Fibroblast of skin of right quadriceps (primary cell): ENCODE measurements around the gene MRPL16.
"Not testable (repeated sequence)": the region's sequence is repeated elsewhere in the genome, so short reads cannot be mapped to it uniquely, and the experiment has no call there.

Experiments used
- DNase-seq: peaks from one replicate; pipeline ENCODE4 v3.0.0-alpha.2; 2013

MRPL16 gene

GRCh38 chr11:59810911-59811259 lies 307 bp upstream of the MRPL16 start:
- DNase-seq, result no peak

- no peak for DNase-seq
Observed at GRCh38 chr11:59807047-59807610, 3.4 kb downstream of the MRPL16 start.

GRCh38 chr11:59804061-59804460 lies 6.5 kb downstream of the MRPL16 start:
- no peak for DNase-seq

- peak; percentile 39 for DNase-seq
Observed at GRCh38 chr11:59802639-59803176, 7.9 kb downstream of the MRPL16 start.

- DNase-seq, result no peak
Observed at GRCh38 chr11:59801981-59802638, 8.5 kb downstream of the MRPL16 start.

DNA sequence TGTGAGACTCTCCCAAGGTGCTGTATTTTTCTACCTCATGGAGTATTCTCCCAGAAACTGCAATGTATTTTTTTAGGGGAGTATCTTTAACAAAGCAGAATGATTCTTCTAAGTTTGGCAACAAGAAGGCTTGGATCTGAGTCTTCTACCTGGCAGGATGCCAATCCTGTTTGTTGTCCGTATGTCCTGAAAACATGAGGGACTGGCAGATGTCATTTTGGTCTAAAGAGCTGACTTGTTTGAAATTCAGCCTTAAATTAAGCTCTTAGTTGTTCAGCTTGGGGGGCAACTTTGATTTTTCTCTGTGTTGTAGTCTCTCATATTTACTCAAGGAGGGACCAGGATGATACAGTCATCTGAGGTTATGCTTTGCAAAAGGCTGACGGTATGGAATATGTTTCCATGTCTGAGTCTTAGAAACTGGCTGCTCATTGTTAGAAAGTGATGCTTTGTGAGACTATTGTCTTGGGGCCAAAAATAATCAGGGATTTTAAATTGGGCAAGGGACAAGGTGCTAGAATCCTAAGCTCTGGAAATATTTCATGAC lies 9.3 kb downstream of the MRPL16 start:
- no peak for DNase-seq

DNA sequence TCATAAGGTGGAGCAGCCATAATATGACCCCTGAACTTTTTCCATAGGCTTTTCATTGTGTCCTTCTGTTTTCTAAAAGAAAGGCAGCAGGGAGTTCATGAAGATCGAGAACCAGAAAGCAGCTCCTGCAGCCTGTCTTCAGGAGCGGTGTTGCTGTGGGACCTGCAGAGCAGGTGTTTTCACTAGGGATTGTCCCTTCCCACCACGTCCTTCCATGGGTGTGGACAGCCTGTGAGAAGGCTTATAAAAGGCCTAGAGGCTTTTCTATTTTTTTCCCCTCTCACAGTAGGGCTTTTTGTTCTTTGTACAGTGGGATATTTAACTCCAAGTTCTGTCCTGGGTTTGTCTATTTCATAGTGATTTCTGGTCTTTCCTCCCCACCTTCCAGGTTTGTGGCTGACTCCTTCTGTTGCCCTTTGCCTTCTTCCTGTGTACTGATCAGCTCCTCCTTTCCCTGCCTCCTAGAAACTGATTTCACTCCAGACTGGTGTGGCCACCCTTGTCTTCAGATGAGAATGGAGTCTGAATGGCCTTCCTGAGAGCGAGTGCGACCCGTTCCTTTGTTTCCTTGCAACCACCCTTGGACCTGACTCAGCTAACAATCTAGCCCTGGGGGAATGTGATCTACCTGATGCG lies 10.1 kb downstream of the MRPL16 start:
- no peak for DNase-seq

- no peak for DNase-seq
Observed at GRCh38 chr11:59794417-59794816, 16.2 kb downstream of the MRPL16 start.

GRCh38 chr11:59792507-59792906 lies 18.1 kb downstream of the MRPL16 start:
- DNase-seq, result no peak

DNA sequence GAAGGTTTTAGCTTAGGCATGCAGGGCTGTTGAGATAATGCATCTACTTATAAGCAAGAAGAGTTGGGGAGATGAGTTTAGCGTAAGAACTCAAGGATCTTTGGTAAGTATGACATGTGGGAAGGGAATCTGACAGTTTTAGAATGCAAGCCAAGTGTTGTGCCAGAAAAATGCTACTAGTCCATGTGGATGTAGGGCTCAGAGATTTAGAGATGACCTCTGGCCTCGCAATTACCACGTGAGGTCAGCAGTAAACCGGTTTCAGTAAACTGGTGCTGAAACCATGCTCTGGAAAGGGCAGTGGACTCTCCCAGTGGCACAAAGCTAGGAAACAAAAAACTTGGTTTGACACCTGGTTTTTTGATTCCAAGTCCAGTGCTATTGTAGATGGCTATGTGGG lies 18.9 kb downstream of the MRPL16 start:
- DNase-seq, result no peak

DNA sequence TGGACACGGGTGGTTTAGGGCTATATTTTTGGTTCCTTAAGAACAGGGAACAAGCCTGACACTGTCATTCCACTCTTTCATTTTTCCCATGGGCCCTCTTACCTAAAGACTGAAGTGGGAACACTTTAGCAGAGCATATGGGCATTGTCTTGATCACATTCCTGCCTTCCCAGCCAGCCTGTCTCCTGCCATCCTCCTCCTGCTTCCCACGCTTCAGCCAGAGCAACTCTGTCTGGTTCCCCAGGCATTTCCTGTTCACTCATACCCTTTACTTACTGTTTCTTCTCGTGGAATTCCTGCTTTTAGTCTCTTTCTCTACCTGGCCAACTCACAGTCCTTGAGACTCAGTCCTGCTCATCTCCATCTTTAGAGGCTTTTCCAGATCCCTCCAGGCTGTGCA lies 22.8 kb downstream of the MRPL16 start:
- DNase-seq, result peak; percentile 54

DNA sequence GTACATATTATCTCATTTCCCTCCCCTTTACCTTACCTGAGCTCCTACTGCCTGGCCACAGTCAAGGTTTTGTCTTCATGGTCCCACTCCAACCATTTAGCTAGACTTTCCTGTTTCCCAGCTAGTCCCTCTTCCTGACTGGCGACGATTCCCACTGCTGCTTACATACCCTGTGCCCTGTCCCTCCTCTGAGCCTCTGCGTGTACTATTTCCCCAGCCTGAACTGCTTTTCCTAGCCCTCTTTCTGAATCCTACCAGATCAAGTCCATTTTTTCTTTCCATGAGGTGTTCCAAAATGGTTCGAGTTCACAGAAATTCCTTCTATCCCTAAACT lies 23.4 kb downstream of the MRPL16 start:
- DNase-seq, result no peak

DNA sequence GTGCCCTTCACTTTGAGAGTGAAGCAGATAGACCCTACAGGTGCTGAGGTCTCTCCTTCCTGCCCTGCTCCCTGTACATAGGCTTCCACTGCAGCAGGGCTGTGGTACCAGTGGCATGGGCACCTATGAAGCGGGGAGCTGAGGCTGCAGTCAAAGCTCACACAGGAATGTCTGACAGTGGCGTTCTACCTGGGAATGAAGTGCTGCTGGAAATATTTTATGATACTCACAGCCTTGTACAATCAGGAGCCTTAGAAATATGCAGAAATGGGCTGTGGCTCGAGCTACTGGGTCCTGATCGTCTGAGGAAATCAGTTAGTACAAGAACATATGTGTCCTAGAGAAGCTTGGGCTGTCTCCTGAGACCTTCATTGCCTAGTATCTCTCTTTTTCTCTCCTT lies 24.8 kb downstream of the MRPL16 start:
- DNase-seq, result no peak

DNA sequence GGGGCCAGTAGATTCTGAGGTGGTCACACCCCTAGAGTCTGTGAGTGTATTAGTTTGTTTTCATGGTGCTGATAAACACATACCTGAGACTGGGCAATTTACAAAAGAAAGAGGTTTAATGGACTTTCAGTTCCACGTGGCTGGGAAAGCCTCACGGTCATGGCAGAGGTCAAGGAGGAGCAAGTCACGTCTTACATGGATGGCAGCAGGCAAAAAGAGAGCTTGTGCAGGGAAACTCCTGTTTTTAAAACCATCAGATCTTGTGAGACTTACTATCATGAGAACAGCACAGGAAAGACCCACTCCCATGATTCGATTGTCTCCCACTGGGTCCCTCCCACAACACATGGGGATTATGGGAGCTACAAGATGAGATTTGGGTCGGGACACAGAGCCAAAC lies 26.1 kb downstream of the MRPL16 start:
- not testable (repeated sequence) for DNase-seq

DNA sequence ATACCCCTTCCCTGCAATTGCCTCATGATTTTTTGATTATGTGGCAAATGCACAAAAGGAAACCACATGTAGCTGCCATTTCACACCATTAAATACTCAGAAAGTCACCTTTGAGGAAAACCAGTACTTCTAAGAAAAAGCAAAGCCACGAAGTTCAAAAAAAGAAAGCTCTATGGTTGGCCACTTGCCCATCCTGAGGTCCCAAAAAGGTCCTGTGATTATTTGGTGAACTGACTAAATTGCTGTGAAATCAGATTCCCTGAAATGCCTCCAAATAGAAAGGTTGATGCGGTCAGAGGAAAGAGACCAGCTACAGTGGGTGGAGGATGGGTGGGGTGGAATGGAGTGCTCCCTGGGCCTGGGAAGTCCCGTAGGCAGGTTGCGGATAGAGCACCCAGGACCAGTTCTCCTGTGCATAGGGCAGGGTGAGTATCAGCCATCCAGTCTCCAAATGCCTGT lies 26.9 kb downstream of the MRPL16 start:
- no peak for DNase-seq

DNA sequence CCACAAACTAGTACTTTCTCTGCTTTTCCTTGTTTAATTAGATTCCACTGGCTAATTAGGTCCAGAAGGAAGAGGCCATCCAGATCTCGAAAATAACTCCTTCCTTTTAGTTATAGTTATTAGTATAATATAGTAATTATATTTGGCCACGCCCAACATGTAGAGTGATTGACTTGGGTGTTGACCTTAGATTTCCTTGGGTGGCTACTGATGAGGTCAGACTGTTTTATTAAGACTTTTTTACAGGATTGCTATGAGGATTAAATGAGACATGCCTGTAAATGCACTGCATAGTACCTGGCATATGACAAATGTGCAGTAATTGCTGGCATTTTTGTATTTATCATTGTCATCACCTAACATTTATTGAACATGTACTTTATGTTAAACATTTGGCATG lies 28.5 kb downstream of the MRPL16 start:
- no peak for DNase-seq

DNA sequence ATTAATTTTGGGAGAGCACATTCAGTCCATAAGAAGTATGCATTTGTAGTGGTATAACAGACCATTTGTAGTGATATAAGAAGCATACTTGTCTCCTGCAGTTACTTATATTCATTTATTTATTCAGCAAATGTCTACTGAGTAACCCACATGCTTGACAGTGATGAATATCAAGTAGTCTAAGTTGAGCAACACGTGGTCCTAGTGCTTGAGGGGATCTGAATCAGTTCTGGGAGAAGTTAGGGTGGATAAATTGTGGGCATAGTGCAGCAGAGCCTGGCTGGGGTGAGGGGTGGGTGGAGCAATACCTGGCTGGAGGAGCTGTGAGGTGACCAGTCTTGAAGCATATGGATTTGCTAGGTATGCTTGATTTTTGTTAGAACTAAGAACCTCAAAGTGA lies 31.1 kb downstream of the MRPL16 start:
- no peak for DNase-seq

GRCh38 chr11:59778122-59778521 lies 32.5 kb downstream of the MRPL16 start:
- no peak for DNase-seq

- DNase-seq, result no peak
Observed at GRCh38 chr11:59777104-59777503, 33.5 kb downstream of the MRPL16 start.

DNA sequence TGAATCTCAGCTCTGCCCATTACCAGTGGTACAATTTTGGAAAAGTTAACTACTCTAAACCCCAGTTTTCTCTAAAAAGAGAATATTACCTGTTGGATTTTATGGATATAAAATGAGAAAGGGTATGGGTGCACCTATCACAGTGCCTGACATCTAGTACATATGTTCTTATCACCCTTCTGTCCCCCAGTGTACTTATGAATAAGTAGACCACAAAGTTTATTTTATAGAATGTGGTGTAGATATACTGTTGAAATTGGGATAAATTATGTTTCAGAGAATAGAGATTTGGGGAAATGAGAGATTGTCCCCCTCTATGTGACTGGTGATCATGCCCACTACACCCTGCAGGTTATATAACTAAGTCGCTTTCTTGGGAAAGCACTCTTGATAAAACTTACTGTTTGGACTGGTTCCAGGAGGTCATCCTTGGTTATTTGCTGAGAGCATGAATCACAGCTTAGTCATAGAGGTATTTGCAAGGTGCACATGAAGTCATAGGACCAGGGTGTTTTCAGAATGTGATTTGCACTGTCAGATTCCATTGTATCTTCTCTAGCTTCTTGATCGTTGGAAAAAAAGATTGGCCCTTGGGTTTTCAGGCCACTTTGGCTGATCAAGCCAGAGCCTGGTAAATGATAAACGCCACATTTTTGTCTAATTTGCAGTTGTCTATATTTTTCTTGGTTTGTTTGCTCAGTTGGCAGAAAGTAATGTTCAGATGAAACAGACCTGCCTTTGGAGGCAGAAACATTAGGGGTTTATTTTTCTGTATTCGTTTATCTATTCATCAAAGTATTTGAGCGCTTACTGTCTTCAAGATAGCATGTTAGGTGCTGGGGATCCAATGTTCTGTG lies 34.1 kb downstream of the MRPL16 start:
- DNase-seq, result peak; percentile 37

GRCh38 chr11:59773083-59773440 lies 37.5 kb downstream of the MRPL16 start:
- DNase-seq, result no peak

- no peak for DNase-seq
Observed at GRCh38 chr11:59771605-59772004, 39.0 kb downstream of the MRPL16 start.

- no peak for DNase-seq
Observed at GRCh38 chr11:59770869-59771268, 39.7 kb downstream of the MRPL16 start.
